Activated T-cell treated with anti-CD3 and anti-CD28 coated beads for 24 hours (primary cell): ENCODE results near the gene CTSC.
"Not testable (repeated sequence)": the region's sequence is repeated elsewhere in the genome, so short reads cannot be mapped to it uniquely, and the experiment has no call there.

Experiments used
- DNase-seq: peaks from one replicate; pipeline ENCODE4 v3.0.0-alpha.2; 2020; ENCODE audit warnings: low read depth

CTSC gene

GRCh38 chr11:88281317-88281712 is 56.2 kb downstream of the CTSC start:
- no peak for DNase-seq

- no peak for DNase-seq
Measured at GRCh38 chr11:88280673-88281316, 56.7 kb downstream of the CTSC start.

GRCh38 chr11:88277349-88277915 is 60.1 kb downstream of the CTSC start:
- no peak for DNase-seq

- no peak for DNase-seq
Measured at GRCh38 chr11:88275636-88276035, 61.9 kb downstream of the CTSC start.

DNA sequence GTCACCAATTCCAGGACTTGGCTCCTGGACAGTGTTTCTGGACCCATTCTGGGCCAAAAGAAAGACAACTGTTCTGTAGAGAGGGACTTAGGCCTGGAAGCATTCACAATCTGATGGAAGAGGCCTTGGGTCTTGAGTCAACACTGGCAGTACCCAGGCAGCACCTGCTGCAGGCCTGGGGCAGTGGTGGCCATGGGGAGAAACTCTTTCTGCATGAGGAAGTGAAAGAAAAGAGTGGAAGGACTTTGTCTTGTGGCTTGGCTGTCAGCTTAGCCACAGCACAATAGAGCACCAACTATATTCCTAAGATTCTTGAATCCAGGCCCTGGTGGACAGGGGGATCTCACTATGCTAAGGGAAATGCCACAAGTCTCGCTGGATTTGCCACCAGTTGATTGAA is 70.6 kb downstream of the CTSC start:
- no peak for DNase-seq

- DNase-seq, result no peak
Measured at GRCh38 chr11:88266157-88266556, 71.4 kb downstream of the CTSC start.

DNA sequence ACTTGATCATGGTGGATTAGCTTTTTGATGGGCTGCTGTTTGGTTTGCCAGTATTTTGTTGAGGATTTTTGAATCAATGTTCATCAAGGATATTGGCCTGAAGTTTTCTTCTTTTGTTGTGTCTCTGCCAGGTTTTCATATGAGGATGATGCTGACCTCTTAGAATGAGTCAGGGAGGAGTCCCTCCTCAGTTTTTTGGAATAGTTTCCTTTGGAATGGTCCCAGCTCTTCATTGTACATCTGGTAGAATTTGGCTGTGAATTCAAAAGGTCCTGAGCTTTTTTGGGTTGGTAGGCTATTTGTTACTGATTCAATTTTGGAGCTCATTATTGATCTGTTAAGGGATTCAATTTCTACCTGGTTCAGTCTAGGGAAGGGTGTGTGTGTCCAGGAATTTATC is 78.1 kb downstream of the CTSC start:
- DNase-seq, result no peak

- no peak for DNase-seq
Measured at GRCh38 chr11:88252208-88252607, 85.3 kb downstream of the CTSC start.

- DNase-seq, result no peak
Measured at GRCh38 chr11:88250566-88251242, 86.8 kb downstream of the CTSC start.

DNA sequence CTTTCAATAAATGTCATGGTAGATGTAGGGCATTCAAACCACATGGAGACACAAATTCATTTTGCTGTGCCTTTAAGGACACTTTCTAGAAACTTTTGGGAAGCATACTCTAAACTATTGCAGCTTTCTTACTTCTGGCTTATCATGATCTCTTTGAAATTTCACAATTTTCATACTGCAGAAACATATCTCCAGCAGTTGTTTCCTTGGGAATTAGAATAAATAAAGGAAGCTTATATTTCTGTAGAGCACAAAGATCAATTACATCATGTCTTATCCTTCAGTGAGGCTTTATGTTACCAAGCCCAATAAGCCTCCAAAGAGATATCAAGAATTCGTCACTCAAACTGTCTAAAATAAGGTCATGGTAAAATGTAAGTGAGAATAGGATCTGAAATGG is 87.8 kb downstream of the CTSC start:
- DNase-seq, result no peak

DNA sequence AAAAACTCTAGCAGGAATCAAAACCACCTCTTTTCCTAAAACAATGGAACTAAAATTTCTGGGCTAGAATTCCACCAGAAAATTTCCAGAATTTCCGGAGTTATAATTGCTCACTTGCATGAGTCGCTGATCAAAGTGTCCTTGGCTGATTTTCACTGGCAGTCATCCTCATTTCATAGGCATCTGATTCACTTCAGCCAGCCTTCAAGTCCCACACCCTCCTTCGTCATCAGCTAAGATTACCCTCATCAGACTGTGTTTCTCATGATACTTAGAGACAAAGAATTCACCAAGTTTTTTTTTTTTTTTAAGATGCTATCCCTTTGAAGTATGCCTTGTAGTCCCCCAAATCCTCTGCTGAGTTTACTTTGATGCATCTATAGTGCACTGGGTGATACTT is 90.8 kb downstream of the CTSC start:
- DNase-seq, result no peak

DNA sequence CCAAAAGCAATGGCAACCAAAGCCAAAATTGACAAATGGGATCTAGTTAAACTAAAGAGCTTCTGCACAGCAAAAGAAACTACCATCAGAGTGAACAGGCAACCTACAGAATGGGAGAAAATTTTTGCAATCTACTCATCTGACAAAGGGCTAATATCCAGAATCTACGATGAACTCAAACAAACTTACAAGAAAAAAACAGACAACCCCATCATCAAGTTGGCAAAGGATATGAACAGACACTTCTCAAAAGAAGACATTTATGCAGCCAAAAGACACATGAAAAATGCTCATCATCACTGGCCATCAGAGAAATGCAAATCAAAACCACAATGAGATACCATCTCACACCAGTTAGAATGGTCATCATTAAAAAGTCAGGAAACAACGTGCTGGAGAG is 92.0 kb downstream of the CTSC start:
- not testable (repeated sequence) for DNase-seq
